ENCODE measurements around the gene IFT25.

IFT25 gene

DNA sequence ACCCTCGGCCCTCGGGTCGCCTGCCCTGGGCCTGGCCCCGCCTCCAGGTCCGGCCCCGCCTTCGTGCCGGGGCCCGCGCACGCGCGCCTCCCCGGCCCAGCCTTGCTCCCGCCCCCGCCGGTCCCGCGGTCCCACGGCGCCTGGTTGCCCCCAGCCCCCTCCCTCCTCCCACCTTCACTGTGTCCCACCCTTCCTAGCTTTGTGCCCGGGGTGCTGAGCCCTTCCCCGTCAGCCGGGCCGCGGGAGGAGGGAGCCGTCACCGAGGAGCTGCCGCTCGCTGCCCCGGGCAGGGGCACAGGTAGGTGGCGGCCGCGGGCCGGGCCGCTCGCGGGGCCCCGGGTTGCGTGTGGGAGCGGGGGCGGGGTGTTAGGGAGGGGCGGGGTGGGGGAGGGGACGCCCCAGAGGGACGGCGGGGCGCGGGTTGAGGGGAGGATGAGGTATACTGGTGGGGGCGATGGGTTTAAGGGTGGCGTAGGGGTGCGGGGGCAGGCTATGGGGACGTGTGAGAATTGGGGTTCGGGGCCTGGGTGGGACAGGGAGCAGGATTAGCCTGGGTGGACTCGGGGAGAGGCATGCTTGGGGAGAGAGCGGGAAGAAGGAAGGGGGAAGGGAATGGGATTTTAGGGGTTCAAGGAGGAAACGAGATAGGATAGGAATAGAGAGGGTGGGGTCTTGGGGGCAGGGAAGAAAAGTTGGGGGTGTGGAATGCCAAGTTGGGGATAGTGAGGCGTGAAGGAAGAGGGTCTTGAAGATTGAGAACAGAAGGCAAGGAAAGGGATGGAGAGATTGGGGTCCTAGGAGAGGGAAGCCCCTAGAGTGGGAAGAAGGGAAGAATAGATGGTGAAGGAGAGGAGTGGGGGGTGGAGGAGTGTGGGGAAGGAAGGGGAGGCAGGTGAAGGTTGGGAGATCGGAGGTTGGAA is 1.0 kb upstream of the IFT25 start, which contains the start of gene LRRC42:
LRRC42 (plus strand) TSS at position 99 of the 920 bp plus-strand sequence. CDS start 5,650 bp downstream, outside the sequence.
- CTCF ChIA-PET: interaction anchor here (0.6 to 5.7 kb wide), 11 partner anchors 10 to 173 kb away, joined by 3 to 56 read pairs (median 7); no protein-coding TSS in a partner anchor
- Histone ChIP-seq H3K4me3 (ENCODE audit: low read depth, low read length) (peak within 1 kb of the TSS; percentile 98), H3K27ac (ENCODE audit: extremely low read depth, low read depth, low read length) (peak within 1 kb of the TSS; percentile 63), H3K9me3 (ENCODE audit: control insufficient read depth, insufficient read depth, low read depth, low read length) (no peaks in the 10 kb centered on the region), H3K4me1 (ENCODE audit: control insufficient read depth, insufficient read depth, low read length) (peaks cover 5% of the 10 kb centered on the region; the same call in 1 of the 2 replicates), H3K36me3 (ENCODE audit: control insufficient read depth in 2 of 2, insufficient read depth in 1 of 2, low read length in 2 of 2) (peaks cover 0 to 37% of the 10 kb centered on the region in 2 experiments; a peak in 2 of 3 replicates)
- POLR2A ChIA-PET: interaction anchor here (0.6 to 1.9 kb wide), 21 partner anchors 7 to 591 kb away, joined by 3 to 20 read pairs (median 5); partner anchors contain the start of genes NDC1, TCEANC2, TMEM59 and YIPF1
- TF ChIP-seq, protein P1, sequence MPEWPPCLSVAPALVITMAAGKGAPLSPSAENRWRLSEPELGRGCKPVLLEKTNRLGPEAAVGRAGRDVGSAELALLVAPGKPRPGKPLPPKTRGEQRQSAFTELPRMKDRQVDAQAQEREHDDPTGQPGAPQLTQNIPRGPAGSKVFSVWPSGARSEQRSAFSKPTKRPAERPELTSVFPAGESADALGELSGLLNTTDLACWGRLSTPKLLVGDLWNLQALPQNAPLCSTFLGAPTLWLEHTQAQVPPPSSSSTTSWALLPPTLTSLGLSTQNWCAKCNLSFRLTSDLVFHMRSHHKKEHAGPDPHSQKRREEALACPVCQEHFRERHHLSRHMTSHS (tag by site-specific recombination; IDR thresholded peaks at IDR 0.05): no peak
- TF ChIP-seq, protein P2, sequence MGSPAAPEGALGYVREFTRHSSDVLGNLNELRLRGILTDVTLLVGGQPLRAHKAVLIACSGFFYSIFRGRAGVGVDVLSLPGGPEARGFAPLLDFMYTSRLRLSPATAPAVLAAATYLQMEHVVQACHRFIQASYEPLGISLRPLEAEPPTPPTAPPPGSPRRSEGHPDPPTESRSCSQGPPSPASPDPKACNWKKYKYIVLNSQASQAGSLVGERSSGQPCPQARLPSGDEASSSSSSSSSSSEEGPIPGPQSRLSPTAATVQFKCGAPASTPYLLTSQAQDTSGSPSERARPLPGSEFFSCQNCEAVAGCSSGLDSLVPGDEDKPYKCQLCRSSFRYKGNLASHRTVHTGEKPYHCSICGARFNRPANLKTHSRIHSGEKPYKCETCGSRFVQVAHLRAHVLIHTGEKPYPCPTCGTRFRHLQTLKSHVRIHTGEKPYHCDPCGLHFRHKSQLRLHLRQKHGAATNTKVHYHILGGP (tag by site-specific recombination; IDR thresholded peaks at IDR 0.05): 0 out of 2 replicates have a peak, but pooled peaks have one; percentile 7
- TF ChIP-seq, protein P3, sequence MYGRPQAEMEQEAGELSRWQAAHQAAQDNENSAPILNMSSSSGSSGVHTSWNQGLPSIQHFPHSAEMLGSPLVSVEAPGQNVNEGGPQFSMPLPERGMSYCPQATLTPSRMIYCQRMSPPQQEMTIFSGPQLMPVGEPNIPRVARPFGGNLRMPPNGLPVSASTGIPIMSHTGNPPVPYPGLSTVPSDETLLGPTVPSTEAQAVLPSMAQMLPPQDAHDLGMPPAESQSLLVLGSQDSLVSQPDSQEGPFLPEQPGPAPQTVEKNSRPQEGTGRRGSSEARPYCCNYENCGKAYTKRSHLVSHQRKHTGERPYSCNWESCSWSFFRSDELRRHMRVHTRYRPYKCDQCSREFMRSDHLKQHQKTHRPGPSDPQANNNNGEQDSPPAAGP (tag by site-specific recombination; IDR thresholded peaks at IDR 0.05): no peak
- TF ChIP-seq ZFHX2 (tag by site-specific recombination; conservative IDR thresholded peaks at IDR 0.05) (peak; percentile 72), ZNF473 (tag by site-specific recombination; IDR thresholded peaks at IDR 0.05) (0 out of 2 replicates have a peak, but pooled peaks have one; percentile 53), ZNF214 (tag by site-specific recombination; IDR thresholded peaks at IDR 0.05; ENCODE audit: borderline replicate concordance) (no peak), ZNF223 (tag by site-specific recombination; IDR thresholded peaks at IDR 0.05) (no peak), ZNF366 (tag by site-specific recombination; conservative IDR thresholded peaks at IDR 0.05) (peak; percentile 88), KLF9 (tag by site-specific recombination; IDR thresholded peaks at IDR 0.05; ENCODE audit: low read depth) (peak; percentile 21; the same call in 1 of the 2 replicates), ZNF843 (tag by site-specific recombination; IDR thresholded peaks at IDR 0.05) (no peak), ZSCAN30 (tag by site-specific recombination; IDR thresholded peaks at IDR 0.05) (0 out of 2 replicates have a peak, but pooled peaks have one; percentile 72), ZSCAN23 (tag by site-specific recombination; IDR thresholded peaks at IDR 0.05) (0 out of 2 replicates have a peak, but pooled peaks have one; percentile 56), ZNF324 (tag by site-specific recombination; IDR thresholded peaks at IDR 0.05) (no peak), ZNF600 (tag by site-specific recombination; IDR thresholded peaks at IDR 0.05) (no peak), GLI2 (tag by site-specific recombination; IDR thresholded peaks at IDR 0.05; ENCODE audit: borderline replicate concordance, low read depth) (no peak), EGR2 (tag by site-specific recombination; IDR thresholded peaks at IDR 0.05; ENCODE audit: low read depth) (peak; percentile 35)
- TF ChIP-seq, protein P4, sequence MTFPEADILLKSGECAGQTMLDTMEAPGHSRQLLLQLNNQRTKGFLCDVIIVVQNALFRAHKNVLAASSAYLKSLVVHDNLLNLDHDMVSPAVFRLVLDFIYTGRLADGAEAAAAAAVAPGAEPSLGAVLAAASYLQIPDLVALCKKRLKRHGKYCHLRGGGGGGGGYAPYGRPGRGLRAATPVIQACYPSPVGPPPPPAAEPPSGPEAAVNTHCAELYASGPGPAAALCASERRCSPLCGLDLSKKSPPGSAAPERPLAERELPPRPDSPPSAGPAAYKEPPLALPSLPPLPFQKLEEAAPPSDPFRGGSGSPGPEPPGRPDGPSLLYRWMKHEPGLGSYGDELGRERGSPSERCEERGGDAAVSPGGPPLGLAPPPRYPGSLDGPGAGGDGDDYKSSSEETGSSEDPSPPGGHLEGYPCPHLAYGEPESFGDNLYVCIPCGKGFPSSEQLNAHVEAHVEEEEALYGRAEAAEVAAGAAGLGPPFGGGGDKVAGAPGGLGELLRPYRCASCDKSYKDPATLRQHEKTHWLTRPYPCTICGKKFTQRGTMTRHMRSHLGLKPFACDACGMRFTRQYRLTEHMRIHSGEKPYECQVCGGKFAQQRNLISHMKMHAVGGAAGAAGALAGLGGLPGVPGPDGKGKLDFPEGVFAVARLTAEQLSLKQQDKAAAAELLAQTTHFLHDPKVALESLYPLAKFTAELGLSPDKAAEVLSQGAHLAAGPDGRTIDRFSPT (tag by site-specific recombination; IDR thresholded peaks at IDR 0.05): peak; percentile 61; the same call in 1 of the 2 replicates
- TF ChIP-seq, protein P5, sequence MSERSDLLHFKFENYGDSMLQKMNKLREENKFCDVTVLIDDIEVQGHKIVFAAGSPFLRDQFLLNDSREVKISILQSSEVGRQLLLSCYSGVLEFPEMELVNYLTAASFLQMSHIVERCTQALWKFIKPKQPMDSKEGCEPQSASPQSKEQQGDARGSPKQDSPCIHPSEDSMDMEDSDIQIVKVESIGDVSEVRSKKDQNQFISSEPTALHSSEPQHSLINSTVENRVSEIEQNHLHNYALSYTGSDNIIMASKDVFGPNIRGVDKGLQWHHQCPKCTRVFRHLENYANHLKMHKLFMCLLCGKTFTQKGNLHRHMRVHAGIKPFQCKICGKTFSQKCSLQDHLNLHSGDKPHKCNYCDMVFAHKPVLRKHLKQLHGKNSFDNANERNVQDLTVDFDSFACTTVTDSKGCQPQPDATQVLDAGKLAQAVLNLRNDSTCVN (tag by site-specific recombination; optimal IDR thresholded peaks at IDR 0.05): no peak
- TF ChIP-seq, protein P6, sequence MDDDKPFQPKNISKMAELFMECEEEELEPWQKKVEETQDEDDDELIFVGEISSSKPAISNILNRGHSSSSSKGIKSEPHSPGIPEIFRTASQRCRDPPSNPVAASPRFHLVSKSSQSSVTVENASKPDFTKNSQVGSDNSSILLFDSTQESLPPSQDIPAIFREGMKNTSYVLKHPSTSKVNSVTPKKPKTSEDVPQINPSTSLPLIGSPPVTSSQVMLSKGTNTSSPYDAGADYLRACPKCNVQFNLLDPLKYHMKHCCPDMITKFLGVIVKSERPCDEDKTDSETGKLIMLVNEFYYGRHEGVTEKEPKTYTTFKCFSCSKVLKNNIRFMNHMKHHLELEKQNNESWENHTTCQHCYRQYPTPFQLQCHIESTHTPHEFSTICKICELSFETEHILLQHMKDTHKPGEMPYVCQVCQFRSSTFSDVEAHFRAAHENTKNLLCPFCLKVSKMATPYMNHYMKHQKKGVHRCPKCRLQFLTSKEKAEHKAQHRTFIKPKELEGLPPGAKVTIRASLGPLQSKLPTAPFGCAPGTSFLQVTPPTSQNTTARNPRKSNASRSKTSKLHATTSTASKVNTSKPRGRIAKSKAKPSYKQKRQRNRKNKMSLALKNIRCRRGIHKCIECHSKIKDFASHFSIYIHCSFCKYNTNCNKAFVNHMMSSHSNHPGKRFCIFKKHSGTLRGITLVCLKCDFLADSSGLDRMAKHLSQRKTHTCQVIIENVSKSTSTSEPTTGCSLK (tag by site-specific recombination; IDR thresholded peaks at IDR 0.05): no peak
- TF ChIP-seq, protein P7, sequence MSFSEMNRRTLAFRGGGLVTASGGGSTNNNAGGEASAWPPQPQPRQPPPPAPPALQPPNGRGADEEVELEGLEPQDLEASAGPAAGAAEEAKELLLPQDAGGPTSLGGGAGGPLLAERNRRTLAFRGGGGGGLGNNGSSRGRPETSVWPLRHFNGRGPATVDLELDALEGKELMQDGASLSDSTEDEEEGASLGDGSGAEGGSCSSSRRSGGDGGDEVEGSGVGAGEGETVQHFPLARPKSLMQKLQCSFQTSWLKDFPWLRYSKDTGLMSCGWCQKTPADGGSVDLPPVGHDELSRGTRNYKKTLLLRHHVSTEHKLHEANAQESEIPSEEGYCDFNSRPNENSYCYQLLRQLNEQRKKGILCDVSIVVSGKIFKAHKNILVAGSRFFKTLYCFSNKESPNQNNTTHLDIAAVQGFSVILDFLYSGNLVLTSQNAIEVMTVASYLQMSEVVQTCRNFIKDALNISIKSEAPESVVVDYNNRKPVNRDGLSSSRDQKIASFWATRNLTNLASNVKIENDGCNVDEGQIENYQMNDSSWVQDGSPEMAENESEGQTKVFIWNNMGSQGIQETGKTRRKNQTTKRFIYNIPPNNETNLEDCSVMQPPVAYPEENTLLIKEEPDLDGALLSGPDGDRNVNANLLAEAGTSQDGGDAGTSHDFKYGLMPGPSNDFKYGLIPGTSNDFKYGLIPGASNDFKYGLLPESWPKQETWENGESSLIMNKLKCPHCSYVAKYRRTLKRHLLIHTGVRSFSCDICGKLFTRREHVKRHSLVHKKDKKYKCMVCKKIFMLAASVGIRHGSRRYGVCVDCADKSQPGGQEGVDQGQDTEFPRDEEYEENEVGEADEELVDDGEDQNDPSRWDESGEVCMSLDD (tag by site-specific recombination; IDR thresholded peaks at IDR 0.05): peak; percentile 89
- TF ChIP-seq, protein P8, sequence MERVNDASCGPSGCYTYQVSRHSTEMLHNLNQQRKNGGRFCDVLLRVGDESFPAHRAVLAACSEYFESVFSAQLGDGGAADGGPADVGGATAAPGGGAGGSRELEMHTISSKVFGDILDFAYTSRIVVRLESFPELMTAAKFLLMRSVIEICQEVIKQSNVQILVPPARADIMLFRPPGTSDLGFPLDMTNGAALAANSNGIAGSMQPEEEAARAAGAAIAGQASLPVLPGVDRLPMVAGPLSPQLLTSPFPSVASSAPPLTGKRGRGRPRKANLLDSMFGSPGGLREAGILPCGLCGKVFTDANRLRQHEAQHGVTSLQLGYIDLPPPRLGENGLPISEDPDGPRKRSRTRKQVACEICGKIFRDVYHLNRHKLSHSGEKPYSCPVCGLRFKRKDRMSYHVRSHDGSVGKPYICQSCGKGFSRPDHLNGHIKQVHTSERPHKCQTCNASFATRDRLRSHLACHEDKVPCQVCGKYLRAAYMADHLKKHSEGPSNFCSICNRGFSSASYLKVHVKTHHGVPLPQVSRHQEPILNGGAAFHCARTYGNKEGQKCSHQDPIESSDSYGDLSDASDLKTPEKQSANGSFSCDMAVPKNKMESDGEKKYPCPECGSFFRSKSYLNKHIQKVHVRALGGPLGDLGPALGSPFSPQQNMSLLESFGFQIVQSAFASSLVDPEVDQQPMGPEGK (tag by site-specific recombination; IDR thresholded peaks at IDR 0.05): peak; percentile 53

Measured in HEK293 (cell line).